Kidney tubule cell (primary cell): ENCODE measurements around the gene SPATA31D4.
A peak's percentile ranks its signal among the peaks of the same experiment; 100 is the strongest.
"Not testable (repeated sequence)": the region's sequence is repeated elsewhere in the genome, so short reads cannot be mapped to it uniquely, and the experiment has no call there.

Source experiments
- DNase-seq: peaks from one replicate; pipeline ENCODE4 v3.0.0-alpha.2; 2018; ENCODE audit warnings: low spot score

Gene SPATA31D4

DNA sequence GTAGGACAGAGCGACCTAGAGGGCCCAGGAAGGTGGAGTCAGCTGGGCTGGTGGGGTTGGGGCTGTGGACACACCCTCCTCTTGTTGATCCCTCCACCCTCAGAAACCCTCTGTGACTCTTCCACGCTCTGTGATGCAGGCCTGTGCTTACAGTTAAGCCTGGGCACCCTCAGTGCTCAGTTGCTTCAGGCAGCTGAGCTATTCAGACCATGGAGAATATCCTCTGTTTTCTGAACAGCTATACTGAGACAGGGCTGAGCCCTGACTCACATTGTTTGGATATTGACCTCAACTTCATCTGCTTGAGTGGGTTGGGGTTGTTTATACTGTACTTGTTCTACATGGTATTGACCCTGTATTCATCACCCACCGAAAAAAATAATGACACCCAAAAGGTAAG, at the start of gene SPATA31D4:
TSS of gene SPATA31D4 (plus strand) at position 124 of the 400 bp plus-strand sequence. CDS start at position 210, 86 bp downstream.
- not testable (repeated sequence) for DNase-seq

DNA sequence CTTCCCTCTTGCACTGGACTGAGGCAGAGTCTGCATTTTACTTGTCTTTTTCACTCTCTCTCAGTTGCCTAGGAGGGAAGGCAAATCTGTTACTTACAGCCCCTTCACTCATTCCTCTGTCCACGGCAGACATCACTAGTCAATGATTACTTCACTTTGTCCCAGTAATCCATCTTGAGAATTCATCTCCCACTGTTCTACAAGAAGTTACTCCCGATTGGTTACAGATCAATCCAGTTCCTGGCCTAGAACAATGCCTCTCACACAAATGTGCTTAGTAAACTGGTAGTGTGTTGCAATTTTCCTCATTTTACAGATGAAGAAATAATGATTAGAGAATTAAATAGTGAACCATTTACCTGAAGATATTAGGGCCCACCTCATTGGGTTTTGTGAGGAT, 49.7 kb upstream of the SPATA31D4 start:
- peak; percentile 62 for DNase-seq

DNA sequence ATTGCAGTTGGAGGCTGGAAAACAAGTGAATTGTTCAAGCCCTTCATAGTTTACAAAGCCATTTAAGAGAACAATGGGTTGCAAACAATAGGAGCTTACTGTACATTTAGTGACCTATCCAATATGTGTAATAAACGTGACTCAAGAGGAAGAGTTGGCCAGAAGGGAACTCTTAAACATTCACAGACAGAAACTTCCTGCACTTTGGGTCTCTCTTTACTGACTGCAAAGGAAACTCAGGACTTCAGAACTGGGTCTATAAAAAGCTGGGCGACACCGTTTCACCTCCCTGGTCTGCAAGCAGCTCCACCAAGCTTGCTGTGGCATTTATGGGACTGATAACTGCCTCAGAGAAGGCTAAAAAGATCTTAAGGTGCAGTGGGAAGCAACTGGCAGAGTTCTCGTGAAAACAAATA, 48.7 kb upstream of the SPATA31D4 start:
- peak; percentile 62 for DNase-seq

- no peak for DNase-seq
Measured at GRCh38 chr9:81885602-81886001, 42.6 kb upstream of the SPATA31D4 start.

DNA sequence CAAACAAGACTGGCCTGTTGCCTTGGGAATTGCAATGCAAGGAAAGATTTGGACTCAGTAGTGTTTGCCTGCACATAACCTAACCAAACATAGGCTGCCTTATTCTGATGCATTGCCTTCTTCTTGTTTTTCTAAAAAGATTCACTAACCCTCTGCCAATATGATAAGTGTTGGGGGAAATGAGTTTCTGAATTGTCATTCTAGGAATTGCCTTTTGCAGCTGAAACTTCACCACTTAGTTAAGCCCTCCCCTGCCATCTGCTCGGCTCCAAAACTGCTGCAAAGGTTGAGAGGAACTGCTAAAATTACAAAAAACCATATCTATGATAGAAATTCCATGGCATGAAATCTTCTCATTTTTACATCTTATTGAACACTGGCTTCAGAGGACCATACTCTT, 41.6 kb upstream of the SPATA31D4 start:
- DNase-seq: no peak

GRCh38 chr9:81890104-81890503, 38.1 kb upstream of the SPATA31D4 start:
- DNase-seq: no peak

GRCh38 chr9:81892440-81892839, 35.8 kb upstream of the SPATA31D4 start:
- no peak for DNase-seq

DNA sequence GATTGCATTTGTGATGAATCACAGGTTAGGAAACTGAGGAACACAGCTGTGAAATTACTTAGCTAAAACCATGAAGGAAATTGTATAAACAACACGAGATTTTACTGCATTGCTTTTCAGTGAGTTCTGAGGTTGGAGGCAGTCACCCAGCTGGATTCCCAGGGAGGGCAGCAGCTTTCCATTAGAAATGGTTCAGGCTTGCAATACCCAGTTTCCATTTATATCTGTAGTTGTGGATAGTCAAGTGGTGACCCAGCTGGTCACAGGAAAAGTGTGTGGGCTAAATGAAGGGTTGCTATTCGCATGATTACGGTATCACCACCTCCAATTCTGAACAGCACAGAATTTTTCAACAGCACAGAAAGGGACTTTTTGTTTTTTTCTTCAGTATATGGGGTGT, 34.3 kb upstream of the SPATA31D4 start:
- DNase-seq: no peak

DNA sequence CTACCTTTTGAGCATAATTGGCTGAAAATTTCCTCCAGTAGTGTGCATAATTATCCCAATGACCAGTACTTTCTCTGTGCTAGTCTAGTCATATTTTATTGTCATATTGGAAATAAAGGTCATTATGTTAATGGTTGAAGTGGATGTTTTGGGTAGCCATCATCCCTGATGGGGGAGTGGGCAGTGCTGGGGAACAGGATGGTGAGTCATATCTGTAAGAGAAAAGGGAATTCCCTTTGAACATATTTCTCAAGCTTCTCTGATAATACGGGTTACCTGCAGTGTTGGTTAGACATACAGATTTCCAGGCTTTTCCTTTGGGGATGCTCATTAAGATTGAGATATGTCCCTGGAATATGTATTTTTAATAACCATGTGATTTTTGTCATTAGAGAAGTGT, 33.3 kb upstream of the SPATA31D4 start:
- peak; percentile 39 for DNase-seq

DNA sequence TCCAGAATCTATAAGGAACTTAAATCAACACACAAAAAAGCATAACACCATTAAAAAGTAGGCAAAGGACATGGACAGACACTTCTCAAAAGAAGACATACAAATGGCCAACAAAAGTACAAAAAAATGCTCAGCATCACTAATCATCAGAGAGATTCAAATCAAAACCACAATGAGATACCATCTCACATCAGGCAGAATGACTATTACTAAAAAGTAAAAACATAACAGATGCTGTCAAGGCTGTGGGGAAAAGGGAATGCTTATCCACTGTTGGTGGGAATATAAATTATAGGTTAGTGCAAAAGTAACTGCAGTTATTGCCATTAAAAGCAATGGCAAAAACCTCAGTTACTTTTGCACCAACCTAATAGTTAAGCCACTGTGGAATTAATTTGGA, 32.2 kb upstream of the SPATA31D4 start:
- no peak for DNase-seq

DNA sequence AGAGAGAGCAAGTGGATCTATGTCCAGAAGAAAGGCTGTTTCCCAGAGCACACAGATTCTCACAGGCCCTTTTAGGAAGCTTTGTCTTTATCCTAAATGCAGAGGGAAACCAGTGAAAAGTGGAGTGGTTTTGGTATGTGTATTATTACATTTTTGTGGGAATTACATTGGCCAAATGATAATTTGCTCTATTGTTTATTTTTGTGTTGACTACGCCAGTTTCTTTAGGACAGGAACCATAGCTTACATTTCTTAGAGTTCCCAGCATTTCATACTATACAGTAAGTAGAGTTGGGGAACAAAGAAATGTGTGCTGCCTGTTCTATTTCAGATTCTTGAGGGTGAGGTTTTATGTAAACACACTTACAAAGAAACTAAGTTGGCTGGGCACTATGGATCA, 29.4 kb upstream of the SPATA31D4 start:
- no peak for DNase-seq

- DNase-seq: no peak
Measured at GRCh38 chr9:81902196-81902595, 26.0 kb upstream of the SPATA31D4 start.

- DNase-seq: no peak
Measured at GRCh38 chr9:81902626-81903025, 25.6 kb upstream of the SPATA31D4 start.

DNA sequence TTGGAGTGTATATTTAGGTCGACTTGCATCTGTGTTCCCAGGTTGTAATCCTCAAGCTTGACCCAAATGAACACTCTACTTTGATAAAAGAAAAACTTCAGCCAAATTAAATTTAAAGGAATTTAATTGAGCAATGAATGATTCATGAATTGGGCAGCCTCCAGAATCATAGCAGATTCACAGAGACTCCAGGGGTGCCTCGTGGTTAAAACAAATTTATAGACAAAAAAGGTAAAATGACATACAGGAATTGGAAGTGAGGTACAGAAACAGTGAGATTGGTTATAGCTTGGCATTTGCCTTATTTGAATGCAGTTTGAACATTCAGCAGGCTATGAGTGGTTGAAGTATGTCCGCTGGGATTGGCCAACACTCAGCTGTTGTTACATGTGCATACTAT, 21.6 kb upstream of the SPATA31D4 start:
- DNase-seq: no peak

- DNase-seq: no peak
Measured at GRCh38 chr9:81912135-81912534, 16.1 kb upstream of the SPATA31D4 start.

- DNase-seq: peak; percentile 44
Measured at GRCh38 chr9:81915801-81916505, 12.3 kb upstream of the SPATA31D4 start.

- DNase-seq: not testable (repeated sequence)
Measured at GRCh38 chr9:81918507-81918906, 9.7 kb upstream of the SPATA31D4 start.

- not testable (repeated sequence) for DNase-seq
Measured at GRCh38 chr9:81930147-81930546, 1.9 kb downstream of the SPATA31D4 start.

DNA sequence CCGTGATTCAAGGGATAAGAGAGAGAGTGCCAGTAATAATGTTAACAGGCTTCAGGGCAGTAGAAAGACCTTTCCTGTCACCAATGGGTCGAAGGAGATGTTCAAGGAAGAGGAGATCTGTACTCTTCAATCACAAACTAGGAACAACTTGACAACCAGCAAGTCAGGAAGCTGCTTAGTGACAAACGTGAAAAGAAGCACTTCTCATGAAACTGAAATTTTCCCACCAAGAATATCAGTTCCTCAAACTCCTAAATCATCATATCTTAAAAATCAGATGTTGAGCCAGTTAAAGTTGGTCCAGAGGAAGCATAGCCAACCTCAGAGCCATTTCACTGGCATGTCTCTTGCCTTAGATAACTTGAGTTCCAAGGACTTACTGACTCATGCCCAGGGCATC, 5.3 kb downstream of the SPATA31D4 start:
- not testable (repeated sequence) for DNase-seq

DNA sequence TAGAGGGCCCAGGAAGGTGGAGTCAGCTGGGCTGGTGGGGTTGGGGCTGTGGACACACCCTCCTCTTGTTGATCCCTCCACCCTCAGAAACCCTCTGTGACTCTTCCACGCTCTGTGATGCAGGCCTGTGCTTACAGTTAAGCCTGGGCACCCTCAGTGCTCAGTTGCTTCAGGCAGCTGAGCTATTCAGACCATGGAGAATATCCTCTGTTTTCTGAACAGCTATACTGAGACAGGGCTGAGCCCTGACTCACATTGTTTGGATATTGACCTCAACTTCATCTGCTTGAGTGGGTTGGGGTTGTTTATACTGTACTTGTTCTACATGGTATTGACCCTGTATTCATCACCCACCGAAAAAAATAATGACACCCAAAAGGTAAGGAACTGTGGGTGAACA, 15.2 kb downstream of the SPATA31D4 start, which contains the start of gene SPATA31D3:
TSS of gene SPATA31D3 (plus strand) at position 108 of the 400 bp plus-strand sequence. CDS start at position 194, 86 bp downstream.
- not testable (repeated sequence) for DNase-seq

DNA sequence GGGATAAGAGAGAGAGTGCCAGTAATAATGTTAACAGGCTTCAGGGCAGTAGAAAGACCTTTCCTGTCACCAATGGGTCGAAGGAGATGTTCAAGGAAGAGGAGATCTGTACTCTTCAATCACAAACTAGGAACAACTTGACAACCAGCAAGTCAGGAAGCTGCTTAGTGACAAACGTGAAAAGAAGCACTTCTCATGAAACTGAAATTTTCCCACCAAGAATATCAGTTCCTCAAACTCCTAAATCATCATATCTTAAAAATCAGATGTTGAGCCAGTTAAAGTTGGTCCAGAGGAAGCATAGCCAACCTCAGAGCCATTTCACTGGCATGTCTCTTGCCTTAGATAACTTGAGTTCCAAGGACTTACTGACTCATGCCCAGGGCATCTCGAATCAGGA, 20.4 kb downstream of the SPATA31D4 start:
- DNase-seq: not testable (repeated sequence)

DNA sequence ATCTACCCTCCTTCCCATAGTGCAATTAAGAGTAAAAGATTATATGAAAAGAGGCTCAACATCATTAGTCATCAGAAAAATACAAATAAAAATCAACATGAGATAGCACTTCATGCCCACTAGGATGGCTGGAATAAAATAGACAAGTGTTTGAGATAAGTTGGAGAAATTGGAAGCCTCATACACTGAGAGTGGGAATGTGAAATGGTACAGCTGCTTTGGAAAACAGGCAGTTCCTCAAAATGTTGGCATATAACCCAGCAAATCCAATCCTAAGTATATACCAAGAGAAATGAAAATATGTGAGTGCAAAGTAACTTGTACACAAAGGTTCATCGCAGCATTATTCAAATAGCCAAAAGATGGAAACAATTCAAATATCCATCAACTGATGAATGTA, 24.9 kb downstream of the SPATA31D4 start:
- no peak for DNase-seq

DNA sequence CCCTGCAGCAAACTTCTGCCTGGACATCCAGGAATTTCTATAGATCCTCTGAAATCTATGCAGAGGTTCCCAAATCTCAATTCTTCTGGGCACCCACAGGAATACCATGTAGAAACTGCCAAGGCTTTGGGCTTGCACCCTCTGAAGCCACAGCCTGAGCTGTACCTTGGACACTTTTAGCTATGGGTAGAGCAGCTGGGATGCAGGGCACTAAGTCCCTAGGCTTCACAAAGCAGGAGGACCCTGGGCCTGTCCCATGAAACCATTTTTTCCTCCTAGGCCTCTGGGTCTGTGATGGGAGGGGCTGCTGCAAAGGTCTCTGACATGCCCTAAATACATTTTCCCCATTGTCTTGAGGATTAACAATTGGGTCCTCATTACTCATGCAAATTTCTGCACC, 27.4 kb downstream of the SPATA31D4 start:
- no peak for DNase-seq
